Renal pelvis (tissue), 4 donors: ENCODE results near the gene SLIT2. TPM values are rescaled to one million over a fixed set of nuclear protein-coding genes. Genes with fewer than 3 reads are reported as not detected.

Experiments used
- DNase-seq: peaks from one replicate; pipeline ENCODE4 v3.0.0-alpha.2; 2013
- polyA plus RNA-seq, 3 donors: library from polyadenylated mRNA; unstranded; fragments of 120-200 nt; gene quantifications; one replicate each; pipeline ENCODE4 v1.2.1, GENCODE V29; 2013; ENCODE audit not compliant: insufficient read length in 3 of 3

Gene SLIT2
- polyA plus RNA-seq, 3 donors: 53.2 to 58.1 (median 56.2) TPM

DNA sequence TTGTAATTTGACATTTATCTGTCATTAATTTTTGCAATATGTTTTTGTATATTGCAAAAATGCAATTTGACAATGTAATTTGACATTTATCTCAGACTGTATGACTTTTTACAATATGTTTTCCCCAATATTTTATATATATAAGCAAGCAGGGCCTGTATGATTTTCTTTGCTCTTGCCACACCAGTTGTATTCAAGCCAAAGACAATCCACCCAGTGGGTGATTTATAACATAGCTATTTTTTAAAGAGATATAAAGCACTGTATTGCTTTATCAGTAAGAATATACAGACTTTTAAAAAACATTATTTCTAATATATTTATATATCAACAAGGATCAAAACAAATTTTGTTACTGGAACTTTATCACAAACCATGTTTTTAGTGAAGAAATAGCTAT lies 47.3 kb downstream of the SLIT2 start:
- no peak for DNase-seq

DNA sequence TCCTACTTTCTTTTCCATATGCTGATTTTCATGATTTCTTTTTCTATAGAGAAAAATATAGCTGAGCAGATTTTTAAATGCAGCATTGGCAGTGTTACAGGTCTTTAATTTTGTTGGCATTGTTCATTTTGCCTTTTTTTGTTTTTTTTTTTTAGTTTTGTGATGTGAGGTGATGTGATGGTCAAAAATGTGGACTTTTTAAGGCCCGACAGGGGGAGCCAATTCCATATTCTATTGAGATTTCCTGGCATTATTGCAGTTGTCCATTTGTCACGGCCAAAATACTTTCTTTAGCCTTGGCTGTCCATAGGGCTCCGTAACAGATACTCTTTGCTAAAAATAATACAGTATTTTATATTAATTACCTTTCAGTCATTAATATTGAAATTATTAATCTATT lies 47.8 kb downstream of the SLIT2 start:
- DNase-seq: no peak

DNA sequence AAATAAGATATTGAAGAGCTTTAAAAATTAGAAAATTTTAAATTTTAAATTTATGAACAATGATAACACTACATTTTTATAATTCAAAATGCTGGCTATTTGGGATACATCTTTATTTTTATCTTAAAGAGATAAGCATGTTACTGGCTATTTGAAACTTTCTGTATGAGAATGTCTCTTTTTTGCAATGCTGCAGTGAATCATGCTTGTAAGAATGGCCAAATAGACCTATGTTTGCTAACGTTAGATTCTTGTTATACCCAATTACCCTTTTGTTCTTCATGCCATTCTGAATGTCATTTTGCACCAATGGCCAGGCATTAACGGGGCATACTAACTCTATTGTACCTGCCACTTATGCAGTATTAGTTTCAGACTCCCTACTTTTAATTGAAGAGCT lies 49.5 kb downstream of the SLIT2 start:
- DNase-seq: no peak
